Neural progenitor cell (in vitro differentiated cells): Measurements from ENCODE around the gene SLC35E3.

Experiments used
- CTCF ChIP-seq: fragments of 200-600 bp; sonication (generic); IDR thresholded peaks from 2 replicates; pipeline ENCODE4 v1.5.1; 2017; ENCODE audit warnings: antibody characterized with exemption, mild to moderate bottlenecking
- EZH2 ChIP-seq: fragments of 200-600 bp; sonication (generic); IDR thresholded peaks from 2 replicates; pipeline ENCODE4 v1.6.1; 2017; ENCODE audit warnings: antibody characterized with exemption, mild to moderate bottlenecking, moderate library complexity
- EZH2phosphoT487 ChIP-seq: fragments of 200-600 bp; sonication (generic); IDR thresholded peaks from 2 replicates; pipeline ENCODE4 v1.6.1; 2017; ENCODE audit warnings: antibody characterized with exemption

- no peak for TF ChIP-seq CTCF
- TF ChIP-seq EZH2, result no peak
- TF ChIP-seq EZH2phosphoT487, result no peak
These were observed 77.7 kb downstream of the SLC35E3 start for GRCh38 chr12:68823696-68824095.
